Neural crest cell (in vitro differentiated cells): ENCODE results near the gene BPIFB6. TPM values are rescaled to one million over a fixed set of nuclear protein-coding genes. Genes with fewer than 3 reads are reported as not detected.

ENCODE experiments used
- DNase-seq: peaks from one replicate; pipeline ENCODE4 v3.0.0; 2021; ENCODE audit warnings: low read depth, mixed read lengths, low spot score
- H3K27ac Mint-ChIP-seq: one replicate; pipeline ENCODE4 v1.8.0; 2021; ENCODE audit warnings: mild to moderate bottlenecking, mixed read lengths; ENCODE audit not compliant: unreplicated experiment
- H3K27me3 Mint-ChIP-seq: 2 replicates; pipeline ENCODE4 v1.8.0; 2021; ENCODE audit warnings: low read depth, mild to moderate bottlenecking, mixed read lengths
- H3K36me3 Mint-ChIP-seq: 2 replicates; pipeline ENCODE4 v1.8.0; 2021; ENCODE audit warnings: low read depth, mild to moderate bottlenecking, mixed read lengths
- H3K4me1 Mint-ChIP-seq: 2 replicates; pipeline ENCODE4 v1.8.0; 2021; ENCODE audit warnings: mixed read lengths
- H3K4me3 Mint-ChIP-seq: one replicate; pipeline ENCODE4 v1.8.0; 2021; ENCODE audit warnings: mild to moderate bottlenecking, mixed read lengths
- H3K9me3 Mint-ChIP-seq: 2 replicates; pipeline ENCODE4 v1.8.0; 2021; ENCODE audit warnings: mixed read lengths
- CTCF ChIP-seq: fragments of 200-600 bp; sonication (generic); conservative IDR thresholded peaks from 2 replicates; pipeline ENCODE4 v1.5.0; 2021; ENCODE audit warnings: antibody characterized with exemption, mild to moderate bottlenecking
- total RNA-seq: library from RNA; stranded (reverse); gene quantifications from 2 replicates; pipeline ENCODE4 v1.2.1, GENCODE V29; 2021

The BPIFB6 gene
- total RNA-seq, 1 donor from 2014 or later: not detected

GRCh38 chr20:33033381-33033780 lies 1.9 kb downstream of the BPIFB6 start:
- H3K4me3 Mint-ChIP-seq: no peak overlapping the region
- TF ChIP-seq CTCF: no peak
- H3K36me3 Mint-ChIP-seq: no peaks in the 10 kb centered on the region
- peaks cover 6% of the 10 kb centered on the region for H3K9me3 Mint-ChIP-seq
- H3K4me1 Mint-ChIP-seq: no peaks in the 10 kb centered on the region
- DNase-seq: no peak
- H3K27ac Mint-ChIP-seq: no peak overlapping the region
- peaks cover 14% of the 10 kb centered on the region for H3K27me3 Mint-ChIP-seq

GRCh38 chr20:33034115-33034514 lies 2.7 kb downstream of the BPIFB6 start:
- Mint-ChIP-seq H3K27ac (no peak overlapping the region), H3K9me3 (peaks cover 8% of the 10 kb centered on the region), H3K27me3 (peaks cover 22% of the 10 kb centered on the region), H3K4me1 (no peaks in the 10 kb centered on the region), H3K4me3 (no peak overlapping the region), H3K36me3 (no peaks in the 10 kb centered on the region)
- no peak for DNase-seq
- TF ChIP-seq CTCF: no peak

- peaks cover 23% of the 10 kb centered on the region for H3K27me3 Mint-ChIP-seq
- TF ChIP-seq CTCF: no peak
- no peak overlapping the region for H3K27ac Mint-ChIP-seq
- DNase-seq: no peak
- no peak overlapping the region for H3K4me3 Mint-ChIP-seq
- H3K4me1 Mint-ChIP-seq: no peaks in the 10 kb centered on the region
- H3K36me3 Mint-ChIP-seq: no peaks in the 10 kb centered on the region
- H3K9me3 Mint-ChIP-seq: peaks cover 8% of the 10 kb centered on the region
These were observed 3.5 kb downstream of the BPIFB6 start for GRCh38 chr20:33034901-33035492.

GRCh38 chr20:33037456-33037855 lies 6.0 kb downstream of the BPIFB6 start:
- Mint-ChIP-seq H3K4me1 (no peaks in the 10 kb centered on the region), H3K4me3 (no peak overlapping the region), H3K27me3 (peaks cover 21% of the 10 kb centered on the region), H3K9me3 (peaks cover 8% of the 10 kb centered on the region), H3K36me3 (no peaks in the 10 kb centered on the region), H3K27ac (no peak overlapping the region)
- no peak for DNase-seq
- no peak for TF ChIP-seq CTCF

- Mint-ChIP-seq H3K27me3 (peaks cover 17% of the 10 kb centered on the region), H3K4me1 (no peaks in the 10 kb centered on the region), H3K4me3 (no peak overlapping the region), H3K9me3 (peaks cover 8% of the 10 kb centered on the region), H3K36me3 (no peaks in the 10 kb centered on the region), H3K27ac (peak overlapping the region; percentile 2)
- no peak for TF ChIP-seq CTCF
- DNase-seq: no peak
These were observed 6.8 kb downstream of the BPIFB6 start for GRCh38 chr20:33038243-33038642.

- H3K27me3 Mint-ChIP-seq: peaks cover 17% of the 10 kb centered on the region
- H3K27ac Mint-ChIP-seq: no peak overlapping the region
- peaks cover 6% of the 10 kb centered on the region for H3K36me3 Mint-ChIP-seq
- H3K9me3 Mint-ChIP-seq: peaks cover 25% of the 10 kb centered on the region
- TF ChIP-seq CTCF: no peak
- H3K4me3 Mint-ChIP-seq: no peak overlapping the region
- DNase-seq: no peak
- H3K4me1 Mint-ChIP-seq: peaks cover 4% of the 10 kb centered on the region
These were observed 11.0 kb downstream of the BPIFB6 start for GRCh38 chr20:33042430-33042829.
